Endodermal cell (in vitro differentiated cells): ENCODE results near the gene DENND1A. TPM values are rescaled to one million over a fixed set of nuclear protein-coding genes. Genes with fewer than 3 reads are reported as not detected.

Source experiments
- DNase-seq: peaks from one replicate; pipeline ENCODE4 v3.0.0-alpha.2; 2017
- H3K27ac ChIP-seq: 2 replicates; pipeline ENCODE4 v1.5.1; 2013; ENCODE audit warnings: mild to moderate bottlenecking, low read depth, low read length, moderate library complexity
- H3K27me3 ChIP-seq: 2 replicates; pipeline ENCODE4 v1.6.1; 2013; ENCODE audit warnings: mild to moderate bottlenecking, low read length, moderate library complexity; ENCODE audit not compliant: insufficient read depth, control insufficient read depth, poor library complexity, severe bottlenecking
- H3K36me3 ChIP-seq: 2 replicates; pipeline ENCODE4 v1.7.0; 2013; ENCODE audit warnings: mild to moderate bottlenecking, low read length, moderate library complexity; ENCODE audit not compliant: control insufficient read depth, insufficient read depth
- H3K4me1 ChIP-seq: one replicate; pipeline ENCODE4 v1.7.0; 2013; ENCODE audit warnings: low read length; ENCODE audit not compliant: control insufficient read depth, insufficient read depth
- H3K4me3 ChIP-seq: 2 replicates; pipeline ENCODE4 v1.5.1; 2013; ENCODE audit warnings: mild to moderate bottlenecking, low read length, moderate library complexity
- H3K9ac ChIP-seq: 2 replicates; pipeline ENCODE4 v1.6.1; 2013; ENCODE audit warnings: mild to moderate bottlenecking, low read length, moderate library complexity; ENCODE audit not compliant: poor library complexity, severe bottlenecking; ENCODE audit errors: extremely low read depth
- H3K9me3 ChIP-seq: 2 replicates; pipeline ENCODE4 v1.6.1; 2013; ENCODE audit warnings: mild to moderate bottlenecking, low read length, moderate library complexity; ENCODE audit not compliant: control insufficient read depth
- H3K27ac Mint-ChIP-seq: 2 replicates; pipeline ENCODE4 v1.8.0; 2020; ENCODE audit warnings: mixed read lengths
- H3K27me3 Mint-ChIP-seq: 2 replicates; pipeline ENCODE4 v1.8.0; 2021; ENCODE audit warnings: mild to moderate bottlenecking, mixed read lengths; ENCODE audit not compliant: insufficient read depth
- H3K36me3 Mint-ChIP-seq: 2 replicates; pipeline ENCODE4 v1.8.0; 2020; ENCODE audit warnings: low read depth, mixed read lengths
- H3K4me1 Mint-ChIP-seq: 2 replicates; pipeline ENCODE4 v1.8.0; 2020; ENCODE audit warnings: mixed read lengths
- H3K4me3 Mint-ChIP-seq: 2 replicates; pipeline ENCODE4 v1.8.0; 2020; ENCODE audit warnings: mild to moderate bottlenecking, moderate library complexity, mixed read lengths
- H3K9me3 Mint-ChIP-seq: 2 replicates; pipeline ENCODE4 v1.8.0; 2020; ENCODE audit warnings: mild to moderate bottlenecking, mixed read lengths
- CTCF ChIP-seq: fragments of 200-600 bp; sonication (generic); conservative IDR thresholded peaks from 2 replicates; pipeline ENCODE4 v1.5.0; 2021; ENCODE audit warnings: antibody characterized with exemption, mild to moderate bottlenecking
- WGBS, 2 experiments: methylation state at CpG; one replicate each; pipeline versions ENCODE4 v1.1.5 to v1.1.7; 2013; ENCODE audit warnings: missing lambda C conversion rate in 2 of 2, mixed read lengths in 1 of 2; ENCODE audit not compliant: insufficient coverage in 1 of 2, insufficient read length in 1 of 2; 5-methylcytosine and 5-hydroxymethylcytosine counted together
- total RNA-seq, 2 donors: library from RNA; stranded (reverse); fragmentation: NEBNext Ultra II Directional in 1 of 2; extraction: Animal tissue kit (Norgen Biotek cat#: 25700) in 1 of 2; gene quantifications; 2 replicates in 1 of 2; 3 replicates in 1 of 2; pipeline ENCODE4 v1.2.1, GENCODE V29; 2021

Gene DENND1A
- total RNA-seq, 2 donors from 2014 or later = 29.5 to 38.4 TPM

- no peak overlapping the region for H3K27ac Mint-ChIP-seq
- WGBS, 2 experiments = 76 to 80% methylated on average over 6 to 8 of the region's 8 CpGs
Measured at GRCh38 chr9:123543492-123543891, 386.4 kb downstream of the DENND1A start.

GRCh38 chr9:123542435-123543225 is 387.3 kb downstream of the DENND1A start:
- no peaks in the 10 kb centered on the region for H3K9me3 ChIP-seq
- Mint-ChIP-seq H3K9me3 (no peaks in the 10 kb centered on the region), H3K27me3 (no peaks in the 10 kb centered on the region), H3K4me3 (no peak overlapping the region), H3K4me1 (peaks cover 7% of the 10 kb centered on the region), H3K36me3 (peaks cover 7% of the 10 kb centered on the region), H3K27ac (no peak overlapping the region)
- H3K4me3 ChIP-seq = no peak overlapping the region
- no peaks in the 10 kb centered on the region for H3K4me1 ChIP-seq
- no peak overlapping the region for H3K9ac ChIP-seq
- TF ChIP-seq CTCF = no peak
- WGBS, 2 experiments = 89 to 94% methylated on average over 5 to 11 of the region's 11 CpGs
- H3K27me3 ChIP-seq = no peaks in the 10 kb centered on the region
- no peaks in the 10 kb centered on the region for H3K36me3 ChIP-seq
- no peak for DNase-seq
- H3K27ac ChIP-seq = no peak overlapping the region

More at GRCh38 chr9:123543492-123543891, 386.4 kb downstream of the DENND1A start:
- Mint-ChIP-seq H3K4me1 (peaks cover 7% of the 10 kb centered on the region), H3K36me3 (peaks cover 14% of the 10 kb centered on the region), H3K27me3 (no peaks in the 10 kb centered on the region), H3K9me3 (no peaks in the 10 kb centered on the region), H3K4me3 (no peak overlapping the region)
- TF ChIP-seq CTCF = no peak
- Histone ChIP-seq H3K9me3 (no peaks in the 10 kb centered on the region), H3K36me3 (no peaks in the 10 kb centered on the region), H3K4me3 (no peak overlapping the region), H3K27me3 (no peaks in the 10 kb centered on the region), H3K9ac (no peak overlapping the region), H3K4me1 (no peaks in the 10 kb centered on the region), H3K27ac (no peak overlapping the region)
- DNase-seq = peak; percentile 61

GRCh38 chr9:123541411-123541810 is 388.5 kb downstream of the DENND1A start:
- no peaks in the 10 kb centered on the region for H3K27me3 ChIP-seq
- no peak overlapping the region for H3K4me3 ChIP-seq
- Mint-ChIP-seq H3K4me1 (peaks cover 7% of the 10 kb centered on the region), H3K27me3 (no peaks in the 10 kb centered on the region), H3K36me3 (peaks cover under 1% of the 10 kb centered on the region), H3K27ac (no peak overlapping the region), H3K9me3 (no peaks in the 10 kb centered on the region), H3K4me3 (no peak overlapping the region)
- 94 to 100% methylated on average over 2 to 5 of the region's 5 CpGs for WGBS, 2 experiments
- no peaks in the 10 kb centered on the region for H3K4me1 ChIP-seq
- no peaks in the 10 kb centered on the region for H3K9me3 ChIP-seq
- no peak for DNase-seq
- no peak overlapping the region for H3K9ac ChIP-seq
- TF ChIP-seq CTCF = no peak
- no peaks in the 10 kb centered on the region for H3K36me3 ChIP-seq
- H3K27ac ChIP-seq = no peak overlapping the region
